Measurements from ENCODE around the gene MED9.

The MED9 gene

DNA sequence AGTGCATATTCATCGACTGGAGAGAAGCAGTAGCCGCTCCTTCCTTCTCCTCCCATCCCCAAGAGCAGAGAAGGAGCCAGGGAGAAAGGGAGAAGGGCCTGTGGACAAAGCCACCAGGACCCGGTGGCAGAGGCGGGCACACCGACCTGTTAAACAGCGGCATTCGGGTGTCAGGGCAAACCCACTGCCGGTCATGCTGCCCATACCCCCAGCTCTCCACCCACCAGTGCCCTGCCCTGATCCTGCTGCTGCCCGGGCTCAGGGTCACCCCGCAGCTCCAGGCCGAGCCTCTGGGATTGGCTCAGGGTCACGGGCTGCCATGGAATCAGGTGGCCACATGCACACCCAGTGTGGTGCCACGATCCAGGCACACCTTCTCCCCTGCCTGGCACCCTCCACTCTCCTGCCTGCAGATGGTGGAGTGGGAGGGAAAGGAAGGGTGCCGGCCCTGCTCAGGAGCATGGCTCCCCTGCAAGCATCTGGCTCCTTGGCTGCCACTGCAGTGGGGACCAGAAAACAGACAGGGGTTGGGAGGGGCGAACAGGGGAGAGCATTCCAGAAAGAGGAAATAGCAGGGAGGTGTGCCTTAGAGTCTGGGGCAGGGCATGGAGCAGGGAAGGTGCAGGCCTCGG is 37.7 kb downstream of the MED9 start:
- DNase-seq (ENCODE audit: extremely low read depth in 1 of 2, low read depth in 1 of 2) = no peak

DNA sequence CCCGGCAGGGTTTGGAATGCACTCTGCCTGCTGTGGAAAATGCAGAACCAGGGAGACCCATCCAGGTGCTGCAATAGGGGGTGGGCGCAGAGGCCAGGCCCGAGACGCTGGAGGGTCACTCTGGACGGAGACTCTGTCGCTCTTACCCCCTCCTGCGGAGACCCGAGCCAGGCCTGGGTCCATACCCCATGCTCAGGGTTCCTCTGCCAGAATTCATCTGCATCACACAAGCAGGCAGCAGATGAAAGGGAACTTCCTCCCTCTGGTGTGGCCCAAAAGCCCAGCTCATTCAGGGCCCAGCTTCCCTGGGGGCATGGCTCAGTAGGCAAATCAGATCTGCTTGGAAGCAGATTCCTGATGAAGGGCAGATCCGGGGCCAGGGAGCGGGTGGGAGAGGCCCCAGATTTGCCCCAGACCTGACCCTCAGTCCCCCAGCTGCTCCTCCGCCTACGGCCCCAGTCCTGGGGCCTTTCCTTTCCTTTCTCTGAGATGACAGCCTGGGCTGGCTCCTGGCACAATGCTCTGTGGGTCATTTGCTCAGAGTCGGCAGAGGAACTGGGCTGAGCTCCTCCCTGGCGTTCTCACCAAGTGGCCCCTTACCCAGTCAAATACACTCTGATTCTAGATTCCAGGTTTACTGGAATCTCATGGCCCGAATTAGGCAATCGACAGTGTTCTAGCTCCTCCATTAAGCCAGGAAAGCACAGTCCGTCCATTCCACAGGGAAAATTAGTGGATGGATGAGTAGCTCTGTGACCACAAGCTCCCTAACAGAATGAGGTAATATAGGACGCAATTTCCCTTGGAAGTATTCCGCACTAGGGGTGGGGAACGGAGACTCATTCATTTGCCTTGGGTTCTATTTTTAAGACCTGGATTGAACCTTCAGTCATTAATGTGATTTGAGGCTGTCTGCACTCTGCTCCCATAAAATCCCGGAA is 38.5 kb downstream of the MED9 start:
- no peak for DNase-seq (ENCODE audit: extremely low read depth in 1 of 2, low read depth in 1 of 2)

DNA sequence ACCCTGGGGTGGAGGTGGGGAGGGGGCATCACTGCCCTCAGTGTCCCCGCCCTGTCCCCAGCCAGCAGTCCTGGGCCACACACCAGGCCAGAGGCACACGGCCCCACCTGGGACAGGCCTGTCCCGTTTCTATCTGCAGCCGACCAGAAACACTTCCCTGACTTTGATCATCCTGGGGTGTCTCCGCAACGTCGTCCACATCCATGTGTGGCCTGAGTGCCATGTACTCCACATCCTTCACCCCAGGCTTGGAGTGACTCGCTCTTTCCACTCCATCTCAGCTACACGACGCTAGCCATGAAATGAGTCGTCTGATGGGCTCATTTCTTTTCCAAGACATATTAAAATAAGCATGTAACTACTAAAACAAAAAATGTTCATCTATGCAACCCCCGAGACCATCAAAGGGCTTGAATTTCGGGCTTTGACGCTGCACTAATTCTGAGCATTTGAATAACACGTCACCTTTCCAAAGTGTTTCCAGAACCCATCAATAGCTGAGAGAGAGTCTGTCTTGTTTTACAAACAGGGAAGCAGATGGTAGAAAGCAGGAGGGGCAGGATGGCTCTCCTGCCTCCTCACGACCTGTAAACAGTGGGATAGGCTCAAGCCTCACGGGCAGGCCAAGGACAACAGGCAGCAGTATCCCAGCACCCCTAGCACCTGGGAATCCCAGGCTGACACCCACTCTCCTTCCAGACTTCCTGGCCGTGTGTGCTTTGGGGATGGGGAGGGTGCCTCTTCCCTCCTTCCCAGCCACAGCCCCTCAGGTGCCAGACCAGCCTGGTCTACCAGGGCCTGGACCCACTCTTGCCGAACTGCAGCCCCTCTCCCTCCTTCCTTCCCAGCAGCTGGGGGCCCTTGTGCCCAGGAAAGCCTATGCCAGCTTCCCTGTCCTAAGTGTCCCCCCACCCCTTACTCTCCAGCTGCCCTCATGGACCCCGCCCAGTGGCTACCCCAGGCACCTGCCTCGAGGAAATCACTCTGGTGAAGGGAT is 39.4 kb downstream of the MED9 start:
- no peak for DNase-seq (ENCODE audit: extremely low read depth in 1 of 2, low read depth in 1 of 2)

DNA sequence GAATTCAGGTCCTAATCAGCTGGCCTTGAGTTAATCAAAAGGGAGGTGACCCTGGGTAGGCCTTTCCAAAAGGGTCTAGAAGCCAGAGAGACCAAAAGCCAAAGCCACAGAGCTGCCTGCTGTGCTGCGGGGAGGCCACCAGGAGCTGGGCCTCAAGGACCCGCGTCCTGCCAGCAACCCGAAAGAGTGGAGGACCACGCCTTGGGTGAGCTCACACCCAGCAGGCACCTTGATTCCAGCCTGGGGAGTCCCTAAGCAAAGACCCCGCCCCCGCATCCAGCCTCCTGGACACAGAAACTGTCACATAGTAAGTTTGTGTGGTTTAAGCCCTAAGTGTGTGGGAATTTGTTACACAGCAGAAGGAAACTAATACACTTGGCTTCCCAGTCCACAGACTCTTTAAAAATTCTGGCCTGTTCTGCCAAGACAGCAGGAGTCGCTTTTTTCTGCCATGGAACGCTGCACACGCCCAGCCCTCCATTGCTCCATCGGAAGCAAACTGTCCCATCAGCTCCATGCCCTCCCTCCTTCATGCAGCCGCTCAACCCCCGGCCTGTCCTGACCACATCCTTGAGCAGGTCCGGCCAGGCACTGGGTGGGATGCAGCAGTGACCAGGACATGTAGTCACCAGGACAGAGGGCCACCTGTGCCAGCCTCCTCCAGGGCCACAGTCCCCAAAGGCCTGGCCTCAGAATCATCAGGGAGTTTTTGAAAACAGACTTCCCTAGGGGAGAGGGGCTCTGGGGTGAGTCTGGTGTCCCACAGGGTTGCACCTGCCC is 40.3 kb downstream of the MED9 start:
- no peak for DNase-seq (ENCODE audit: extremely low read depth in 1 of 2, low read depth in 1 of 2)

DNA sequence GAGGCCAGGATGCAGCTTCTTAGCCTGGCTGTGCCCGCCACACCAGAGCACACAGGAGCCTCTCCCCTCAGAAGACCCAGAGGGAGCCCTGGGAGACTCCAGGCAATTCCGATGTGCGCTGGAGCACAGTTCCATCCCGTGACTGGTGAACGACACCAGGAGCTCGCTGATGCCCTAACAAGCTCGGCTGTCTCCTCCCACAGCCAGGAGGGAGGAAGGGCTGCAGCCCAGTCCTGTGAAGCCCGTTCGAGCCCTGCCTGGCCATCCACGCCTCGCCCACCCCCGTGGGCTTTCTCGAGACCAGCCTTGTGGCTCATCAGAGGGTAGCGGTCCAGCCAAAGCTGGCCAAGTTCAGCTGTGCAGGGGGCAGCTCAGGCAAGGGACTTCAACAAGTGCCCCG is 41.2 kb downstream of the MED9 start:
- no peak for DNase-seq (ENCODE audit: extremely low read depth in 1 of 2, low read depth in 1 of 2)

DNA sequence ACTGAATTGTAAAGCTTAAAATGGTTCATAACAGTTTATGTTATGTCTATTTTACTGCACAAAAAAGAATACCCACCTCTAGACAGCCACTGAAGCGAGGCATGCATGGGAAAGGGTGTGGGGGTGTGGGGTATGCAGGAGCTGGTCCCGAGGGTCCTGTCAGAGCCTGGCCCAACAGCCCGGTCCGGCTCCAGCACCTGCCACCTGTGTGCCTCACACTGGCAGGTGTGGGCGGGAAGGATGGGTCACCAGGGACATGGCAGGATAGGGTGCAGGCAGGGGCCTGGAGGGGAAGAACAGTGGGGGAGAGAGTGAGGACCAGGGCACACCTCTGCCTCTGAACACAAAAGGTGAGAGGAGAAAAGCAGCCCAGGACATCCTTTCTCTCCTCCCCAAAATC is 42.2 kb downstream of the MED9 start:
- no peak for DNase-seq (ENCODE audit: extremely low read depth in 1 of 2, low read depth in 1 of 2)

DNA sequence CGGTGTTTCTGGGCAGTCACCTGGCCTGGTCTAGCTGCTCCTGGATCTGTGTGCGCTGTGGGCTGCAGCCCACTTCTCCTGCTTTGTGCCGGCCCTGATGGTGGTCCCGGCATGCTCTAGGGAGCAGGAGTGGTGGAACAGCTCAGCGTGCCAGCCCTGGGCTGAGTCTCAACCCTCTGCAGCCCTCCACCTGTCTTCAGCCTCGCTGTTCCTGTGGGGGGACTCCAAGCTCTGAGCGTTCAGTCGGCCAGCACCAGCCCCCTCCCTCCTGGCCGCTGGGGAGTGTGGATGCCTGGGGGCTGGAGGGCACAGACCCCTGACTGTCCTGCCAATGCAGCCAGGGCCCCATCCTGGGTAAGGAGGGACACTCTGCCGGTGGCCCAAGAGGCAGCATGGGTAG is 43.1 kb downstream of the MED9 start:
- DNase-seq (ENCODE audit: extremely low read depth in 1 of 2, low read depth in 1 of 2) = no peak

DNA sequence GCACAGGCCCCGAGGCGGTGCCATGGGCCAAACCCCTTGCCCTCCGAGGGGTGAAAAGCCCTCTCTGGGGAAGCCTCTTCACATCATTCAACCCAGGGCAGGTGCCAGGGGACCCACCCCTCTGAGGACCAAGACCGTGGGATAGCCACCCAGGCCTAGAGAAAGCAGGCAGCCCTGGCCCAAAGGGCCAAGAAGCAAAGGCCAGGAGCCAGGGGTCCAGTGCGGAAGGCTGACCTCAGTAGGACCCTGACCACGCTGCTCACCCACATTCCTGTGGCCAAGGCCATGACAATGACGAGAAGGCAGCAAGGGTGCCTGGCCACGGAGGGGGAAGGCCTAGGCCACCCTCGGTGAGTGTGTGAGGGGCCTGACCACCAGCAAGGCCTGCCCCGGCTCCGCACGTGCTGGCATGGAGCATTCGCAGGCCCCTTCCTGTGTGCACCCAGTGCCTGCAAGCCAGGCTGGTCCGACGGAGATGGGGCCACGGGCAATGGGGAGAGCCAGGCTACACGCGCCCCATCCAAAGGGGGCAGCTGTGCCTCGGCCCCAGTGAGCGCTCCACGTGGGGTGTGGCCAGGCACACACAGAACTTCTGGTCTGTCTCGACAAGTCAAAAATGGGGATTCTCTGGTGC is 43.9 kb downstream of the MED9 start:
- no peak for DNase-seq (ENCODE audit: extremely low read depth in 1 of 2, low read depth in 1 of 2)

DNA sequence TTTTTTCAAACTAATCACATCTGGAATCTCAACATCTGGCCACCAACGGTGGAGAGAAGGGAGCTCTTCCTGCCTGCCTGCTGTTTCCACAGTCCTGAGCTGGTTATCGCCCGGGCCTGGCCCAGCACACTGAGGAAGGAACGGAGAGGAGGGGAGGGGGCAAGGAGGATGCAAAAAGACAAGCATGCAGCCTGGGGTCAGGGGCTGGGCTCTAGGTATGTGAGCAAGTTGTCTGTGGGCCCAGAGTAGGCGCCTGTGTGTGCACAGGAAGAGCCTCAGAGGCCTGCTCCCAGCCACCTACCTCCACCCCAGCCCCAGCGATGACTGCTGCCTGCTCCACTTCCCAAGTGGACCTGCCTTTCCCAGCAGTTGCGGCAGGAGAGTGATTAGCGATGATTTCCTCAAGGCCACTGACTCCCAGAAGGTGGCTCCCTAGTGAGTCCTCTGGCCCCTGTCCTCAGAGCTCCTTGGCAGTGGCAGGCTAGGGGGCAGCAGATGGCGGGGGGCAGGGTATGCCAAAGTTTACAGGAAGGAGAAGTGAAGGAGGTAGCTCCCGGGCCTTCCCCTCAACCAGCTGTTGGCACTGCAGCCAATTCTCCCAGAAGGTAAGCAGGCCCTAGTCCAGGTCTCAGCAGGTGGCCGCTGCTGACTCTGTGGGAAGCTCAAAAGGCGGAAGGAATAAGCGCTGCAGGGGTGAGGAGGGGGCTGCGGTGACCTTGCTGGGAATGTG is 46.4 kb downstream of the MED9 start:
- no peak for DNase-seq (ENCODE audit: extremely low read depth in 1 of 2, low read depth in 1 of 2)

DNA sequence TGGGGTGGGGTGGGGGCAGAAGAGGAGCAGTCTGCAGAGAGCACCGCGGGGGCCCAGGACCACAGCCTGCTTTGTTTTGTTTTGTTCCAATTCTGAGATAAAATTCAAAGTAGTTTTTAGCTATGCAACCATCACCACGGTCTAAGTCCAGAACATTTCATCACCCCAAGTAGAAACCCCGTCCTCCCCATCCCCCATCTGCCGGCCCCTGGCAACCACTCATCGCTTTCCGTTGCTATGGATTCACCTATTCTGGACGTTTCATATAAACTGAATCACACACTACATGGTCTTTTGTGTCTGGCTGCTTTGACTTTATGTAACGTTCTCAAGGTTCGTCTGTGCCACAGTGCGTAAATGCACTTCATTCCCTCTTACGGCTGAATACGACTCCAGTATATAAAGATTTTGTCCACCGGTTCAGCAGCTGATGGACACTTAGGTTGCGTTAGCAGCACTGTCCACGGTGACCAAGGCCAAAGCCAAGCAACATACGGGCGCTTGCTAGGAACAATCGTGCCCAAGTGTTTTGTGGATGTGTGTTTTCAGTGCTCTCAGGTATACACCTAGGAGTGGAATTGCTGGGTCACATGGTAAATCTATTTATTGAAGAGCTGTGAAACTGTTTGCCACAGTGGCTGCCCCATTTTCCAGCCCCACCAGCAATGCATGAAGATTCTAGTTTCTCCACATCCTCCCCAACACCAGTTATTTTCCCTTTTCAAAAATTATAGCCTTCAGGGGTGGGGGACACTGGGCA is 47.1 kb downstream of the MED9 start:
- no peak for DNase-seq (ENCODE audit: extremely low read depth in 1 of 2, low read depth in 1 of 2)

DNA sequence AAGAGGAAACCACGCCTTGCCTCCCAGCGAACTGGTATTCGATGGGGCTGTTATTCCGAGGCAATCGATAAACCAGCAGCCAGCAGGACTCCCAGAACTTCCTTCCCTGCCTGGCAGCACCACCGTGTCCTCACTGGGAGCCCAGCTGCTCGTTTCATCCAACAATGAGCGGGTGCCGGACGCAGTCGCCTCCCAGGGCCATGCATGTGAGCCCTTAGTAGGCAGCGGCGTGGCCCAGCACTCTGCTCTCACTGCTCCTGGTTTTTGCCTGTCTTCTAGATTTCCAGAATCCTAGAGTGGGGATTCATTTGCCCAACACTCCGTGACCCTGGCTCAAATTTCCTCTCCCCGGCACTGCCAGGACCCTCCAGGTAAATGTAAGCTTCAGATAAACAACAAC is 48.5 kb downstream of the MED9 start:
- DNase-seq (ENCODE audit: extremely low read depth in 1 of 2, low read depth in 1 of 2) = no peak

DNA sequence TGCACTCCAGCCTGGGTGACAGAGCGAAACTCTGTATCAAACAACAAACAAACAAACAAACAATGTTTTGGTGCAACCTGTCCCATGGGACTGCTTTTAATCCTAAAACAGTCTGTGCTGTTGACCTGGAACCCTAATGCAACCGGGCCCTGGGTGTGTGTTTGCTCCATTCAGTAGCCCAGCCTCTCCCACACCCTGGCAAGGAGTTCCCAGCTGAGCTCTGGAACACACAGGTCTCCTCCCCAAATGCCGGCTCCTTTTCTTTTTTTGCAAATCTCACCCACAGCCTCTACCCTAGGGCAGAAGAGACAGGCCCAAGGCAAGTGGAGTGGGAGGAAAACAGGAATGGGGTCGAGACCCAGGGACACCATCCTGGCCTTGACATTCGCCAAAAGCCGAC is 49.2 kb downstream of the MED9 start:
- no peak for DNase-seq (ENCODE audit: extremely low read depth in 1 of 2, low read depth in 1 of 2)

DNA sequence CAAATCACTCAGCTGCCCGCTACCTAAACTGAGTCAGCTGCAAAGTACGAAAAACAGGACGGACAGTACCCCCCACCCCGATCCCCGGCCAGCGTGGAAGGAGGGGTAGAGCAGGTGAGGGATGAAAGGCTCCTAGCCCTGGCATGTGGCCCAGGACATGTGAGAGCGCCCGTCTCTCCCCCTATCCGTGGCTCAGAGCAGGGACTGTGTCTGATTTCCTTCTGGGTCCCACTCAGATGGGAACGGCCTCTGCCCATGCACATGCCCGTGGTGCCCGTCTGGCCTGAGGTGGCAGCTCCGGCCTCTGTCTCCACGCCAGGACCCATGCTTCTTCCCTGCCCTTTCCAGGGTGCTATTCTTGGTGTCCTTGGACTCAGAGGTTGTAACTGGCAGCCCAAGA is 49.6 kb downstream of the MED9 start:
- DNase-seq (ENCODE audit: extremely low read depth in 1 of 2, low read depth in 1 of 2) = no peak

DNA sequence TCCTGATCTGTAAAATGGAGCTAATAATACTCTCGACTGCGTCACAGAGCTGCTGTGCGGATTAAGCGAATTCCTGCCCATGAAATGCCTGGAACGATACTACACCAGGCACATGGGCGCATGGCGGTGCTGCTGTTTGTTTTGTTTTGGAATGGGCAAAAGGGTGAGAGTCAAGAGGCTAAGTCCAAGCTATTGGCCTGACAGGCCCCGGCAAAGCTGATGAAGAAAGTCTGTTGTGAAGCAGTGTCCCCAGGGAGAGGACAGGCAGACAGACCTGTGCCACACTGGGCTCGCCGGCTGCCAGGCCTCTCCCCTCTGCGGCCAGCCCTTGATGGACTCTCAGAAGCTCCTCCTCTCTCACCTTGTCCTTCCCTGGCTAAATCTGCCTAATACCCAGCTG is 50.7 kb downstream of the MED9 start:
- DNase-seq (ENCODE audit: extremely low read depth in 1 of 2, low read depth in 1 of 2) = no peak

DNA sequence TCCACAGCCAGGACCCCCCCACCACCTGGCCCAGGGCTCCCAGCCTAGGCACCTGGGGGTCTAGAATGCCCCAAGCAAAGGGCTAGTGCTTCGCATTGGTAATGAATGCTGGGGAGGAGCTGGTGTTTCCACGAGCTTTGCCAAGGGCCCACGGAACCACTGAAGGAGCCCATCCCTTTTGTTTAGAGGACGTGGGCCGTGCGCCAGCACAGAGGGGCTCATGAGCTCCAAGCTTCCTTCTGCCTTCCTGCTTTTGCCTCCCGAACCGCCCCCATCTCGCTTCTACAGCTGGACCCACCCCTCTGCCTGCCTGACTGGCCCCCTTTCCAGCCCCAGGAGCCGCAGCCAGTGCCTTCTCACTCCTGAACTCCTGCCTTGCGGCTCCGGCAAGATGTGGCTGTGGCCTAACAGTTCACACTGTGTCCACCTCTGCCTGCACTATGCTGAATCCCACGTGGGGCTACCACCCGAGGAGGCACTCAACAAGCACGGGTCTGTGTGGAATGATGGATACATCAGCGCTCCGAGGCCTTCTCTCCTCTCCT is 51.2 kb downstream of the MED9 start:
- DNase-seq (ENCODE audit: extremely low read depth in 1 of 2, low read depth in 1 of 2) = no peak

DNA sequence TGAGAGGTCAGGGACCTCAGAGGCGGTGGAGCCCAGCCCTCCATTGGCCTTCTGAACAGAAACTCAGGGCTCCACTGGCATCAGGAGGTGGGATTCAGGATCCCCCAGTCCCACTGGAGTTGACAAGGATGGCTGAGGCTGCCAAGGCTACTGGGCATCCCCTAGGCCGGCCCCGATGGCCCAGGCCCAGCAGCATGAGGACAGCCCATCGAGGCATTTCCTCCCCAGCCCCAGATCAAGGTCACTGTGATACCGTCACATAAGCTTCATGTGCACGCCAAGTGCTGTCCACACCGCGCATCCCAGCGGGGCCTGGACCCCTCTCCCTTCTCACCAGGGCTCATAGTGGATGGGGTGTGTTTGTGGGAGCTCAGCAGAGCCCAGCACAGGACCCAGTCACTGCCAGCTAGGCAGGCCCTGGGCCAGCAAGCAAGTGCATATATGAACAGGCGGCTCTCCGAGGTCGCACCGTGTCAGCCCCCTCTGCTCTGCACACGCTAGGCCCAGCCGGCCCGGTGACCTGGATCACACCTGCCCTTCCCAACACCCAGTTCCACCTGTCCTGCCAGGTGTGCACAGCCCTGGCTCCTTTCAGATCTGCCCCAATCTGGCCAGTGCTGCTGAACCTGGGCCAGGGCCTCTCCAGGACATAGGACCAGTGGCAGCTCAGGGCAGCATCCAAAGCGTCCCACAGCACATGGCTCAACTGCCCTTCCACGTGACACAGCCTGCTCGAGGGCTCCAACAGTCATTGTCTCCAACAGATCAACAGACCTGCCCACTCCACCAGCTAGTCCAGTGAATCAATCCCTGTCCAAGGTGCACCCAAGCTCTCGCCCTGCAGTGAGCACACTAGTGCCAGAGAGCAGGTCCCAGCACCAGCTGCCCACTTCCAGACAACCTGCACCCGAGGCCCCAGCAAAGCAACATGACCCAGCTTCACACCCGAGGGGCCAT is 52.2 kb downstream of the MED9 start:
- DNase-seq (ENCODE audit: extremely low read depth in 1 of 2, low read depth in 1 of 2) = no peak

DNA sequence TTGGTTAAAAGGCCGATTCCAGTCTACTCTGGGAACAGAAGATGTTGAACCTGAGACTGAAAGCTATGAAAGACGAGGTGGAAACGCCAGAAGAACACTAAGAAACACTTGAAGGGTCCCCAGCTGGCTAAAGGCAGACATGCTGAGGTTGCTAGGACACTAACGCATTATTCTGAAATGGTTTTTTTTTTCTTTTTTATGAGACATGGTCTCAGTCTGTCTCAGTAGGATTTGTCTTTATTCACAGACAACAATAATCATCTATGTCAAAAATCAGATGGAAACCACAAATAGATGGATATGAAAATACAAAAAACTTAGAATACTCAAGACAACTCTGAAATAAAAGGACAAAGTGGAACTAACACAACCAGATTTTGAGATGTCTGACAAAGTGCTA is 54.4 kb downstream of the MED9 start:
- no peak for DNase-seq (ENCODE audit: extremely low read depth in 1 of 2, low read depth in 1 of 2)
